ENCODE data around the gene TMEM234.

The TMEM234 gene

GRCh38 chr1:32199043-32199716 lies 23.0 kb downstream of the TMEM234 start:
- DNase-seq = no peak

- no peak for DNase-seq
Measured at GRCh38 chr1:32198237-32199042, 23.7 kb downstream of the TMEM234 start.

GRCh38 chr1:32197837-32198236 lies 24.3 kb downstream of the TMEM234 start:
- DNase-seq = no peak

GRCh38 chr1:32197074-32197473 lies 25.1 kb downstream of the TMEM234 start:
- DNase-seq = no peak

- DNase-seq = no peak
Measured at GRCh38 chr1:32195972-32196823, 26.0 kb downstream of the TMEM234 start.

GRCh38 chr1:32195531-32195930 lies 26.6 kb downstream of the TMEM234 start:
- DNase-seq = no peak

- no peak for DNase-seq
Measured at GRCh38 chr1:32194984-32195383, 27.2 kb downstream of the TMEM234 start.

GRCh38 chr1:32192220-32192948 lies 29.8 kb downstream of the TMEM234 start:
- no peak for DNase-seq

- no peak for DNase-seq
Measured at GRCh38 chr1:32187850-32188249, 34.3 kb downstream of the TMEM234 start.

GRCh38 chr1:32186491-32186890 lies 35.7 kb downstream of the TMEM234 start:
- no peak for DNase-seq

GRCh38 chr1:32186077-32186476 lies 36.1 kb downstream of the TMEM234 start:
- no peak for DNase-seq

GRCh38 chr1:32184650-32185049 lies 37.5 kb downstream of the TMEM234 start:
- DNase-seq = no peak

- DNase-seq = no peak
Measured at GRCh38 chr1:32182060-32182459, 40.1 kb downstream of the TMEM234 start.

GRCh38 chr1:32181563-32181962 lies 40.6 kb downstream of the TMEM234 start:
- no peak for DNase-seq

GRCh38 chr1:32181065-32181464 lies 41.1 kb downstream of the TMEM234 start:
- DNase-seq = no peak

- peak; percentile 25 for DNase-seq
Measured at GRCh38 chr1:32180186-32181060, 41.7 kb downstream of the TMEM234 start.

- peak; percentile 88 for DNase-seq
Measured at GRCh38 chr1:32179443-32180185, 42.5 kb downstream of the TMEM234 start, which contains the start of gene TXLNA. Gene TXLNA (plus strand): TSS chr1:32179675. CDS start chr1:32180346, 671 bp downstream.

GRCh38 chr1:32179193-32179442 lies 43.0 kb downstream of the TMEM234 start:
- no peak for DNase-seq

GRCh38 chr1:32178380-32179192 lies 43.6 kb downstream of the TMEM234 start:
- no peak for DNase-seq

GRCh38 chr1:32172621-32173245 lies 49.4 kb downstream of the TMEM234 start:
- no peak for DNase-seq
